ENCODE measurements around the gene HM13. TPM values are rescaled to one million over a fixed set of nuclear protein-coding genes. Genes with fewer than 3 reads are reported as not detected.

The HM13 gene
- total and polyA plus RNA-seq, 2 of the 13 experiments (the other 11 are each of a cell fraction or from before 2014, with no cell fraction given) = 118 to 243 TPM

DNA sequence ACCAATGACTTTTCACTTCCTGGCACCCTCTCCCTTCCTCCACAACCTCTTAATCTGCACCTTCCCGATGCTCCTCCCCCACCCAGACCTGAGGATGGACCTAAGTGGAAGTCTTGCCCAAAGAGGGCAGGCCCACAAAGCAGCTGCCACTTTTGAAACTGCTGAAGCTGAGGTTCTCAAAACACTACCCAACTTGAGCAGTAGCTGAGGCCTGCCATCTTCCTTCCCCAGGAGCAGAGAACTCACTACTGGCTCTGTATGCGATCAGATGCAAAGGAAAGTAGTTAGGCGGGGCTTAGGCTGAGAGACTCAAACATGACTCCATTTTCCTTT lies 1.5 kb downstream of the HM13 start:
- H3K27ac ChIP-seq (ENCODE audit: extremely low read length, insufficient read depth, low read length) = peak overlapping the region; percentile 75
- ATAC-seq (no peak), DNase-seq (ENCODE audit: low spot score) (no peak), FAIRE-seq (no peak)
- no peak overlapping the region for H2AFZ ChIP-seq (ENCODE audit: low read length)
- no peaks in the 10 kb centered on the region for H3K9me3 ChIP-seq (ENCODE audit: low read length)
- peak overlapping the region; percentile 95 for H3K4me2 ChIP-seq (ENCODE audit: low read depth, low read length)
- H3K36me3 ChIP-seq (replicated peaks in 1 of 2; ENCODE audit: control insufficient read depth in 1 of 2, insufficient read depth in 2 of 2, low read length in 2 of 2) = peaks cover 8 to 29% of the 10 kb centered on the region in 2 experiments; a peak in 4 of 5 replicates
- H3K4me1 ChIP-seq (ENCODE audit: insufficient read depth, low read length) = peaks cover 52% of the 10 kb centered on the region
- whole genome bisulfite sequencing (ENCODE audit: low lambda C conversion rate) = 71% methylated on average over 3 of the region's 3 CpGs
- peaks cover 34% of the 10 kb centered on the region for H4K20me1 ChIP-seq (ENCODE audit: insufficient read depth, low read length)
- peaks cover 56% of the 10 kb centered on the region for H3K79me2 ChIP-seq (ENCODE audit: insufficient read depth, low read length)
- H3K4me3 ChIP-seq (replicated peaks in 1 of 3; ENCODE audit: insufficient read depth in 1 of 3, low read depth in 2 of 3, low read length in 3 of 3) = peak overlapping the region; percentile 83 to 96 (median 92)
- ChIA-PET CTCF (ENCODE audit: low intra/inter-chr PET ratio, low total read pairs) (no interaction called here), POLR2A (interaction anchor here (0.9 kb wide), 1 partner anchor 32 kb away, joined by 3 read pairs; a partner anchor contains a TSS)
- H3K27me3 ChIP-seq (ENCODE audit: control insufficient read depth in 1 of 2, insufficient read depth in 2 of 2, low read length in 2 of 2) = no peaks in the 10 kb centered on the region; a peak in 1 of 5 replicates
- BruUV-seq (replicated peaks) = no TSS peak
- intact Hi-C loops (cut with micrococcal nuclease; ENCODE audit: unreplicated experiment) = loop anchor here (10.0 kb wide), 1 partner anchor 99 kb away; no protein-coding TSS in a partner anchor
- in situ Hi-C loops (cut with HindIII; ENCODE audit: extremely low pct_ligation_motif_present, low pct_unique_long_range_greater_than_20kb) = no loop called here
- peak overlapping the region; percentile 97 for H3K9ac ChIP-seq (ENCODE audit: insufficient read depth, low read depth, low read length)
- no peak for TF ChIP-seq TMF1 (CRISPR knock-in tag; IDR thresholded peaks at IDR 0.05; ENCODE audit: low read depth)
- TF ChIP-seq FOXP1 (IDR thresholded peaks at IDR 0.05) = no peak
- TF ChIP-seq FOXP1 (CRISPR knock-in tag; IDR thresholded peaks at IDR 0.05) = no peak
- TF ChIP-seq, protein P1, sequence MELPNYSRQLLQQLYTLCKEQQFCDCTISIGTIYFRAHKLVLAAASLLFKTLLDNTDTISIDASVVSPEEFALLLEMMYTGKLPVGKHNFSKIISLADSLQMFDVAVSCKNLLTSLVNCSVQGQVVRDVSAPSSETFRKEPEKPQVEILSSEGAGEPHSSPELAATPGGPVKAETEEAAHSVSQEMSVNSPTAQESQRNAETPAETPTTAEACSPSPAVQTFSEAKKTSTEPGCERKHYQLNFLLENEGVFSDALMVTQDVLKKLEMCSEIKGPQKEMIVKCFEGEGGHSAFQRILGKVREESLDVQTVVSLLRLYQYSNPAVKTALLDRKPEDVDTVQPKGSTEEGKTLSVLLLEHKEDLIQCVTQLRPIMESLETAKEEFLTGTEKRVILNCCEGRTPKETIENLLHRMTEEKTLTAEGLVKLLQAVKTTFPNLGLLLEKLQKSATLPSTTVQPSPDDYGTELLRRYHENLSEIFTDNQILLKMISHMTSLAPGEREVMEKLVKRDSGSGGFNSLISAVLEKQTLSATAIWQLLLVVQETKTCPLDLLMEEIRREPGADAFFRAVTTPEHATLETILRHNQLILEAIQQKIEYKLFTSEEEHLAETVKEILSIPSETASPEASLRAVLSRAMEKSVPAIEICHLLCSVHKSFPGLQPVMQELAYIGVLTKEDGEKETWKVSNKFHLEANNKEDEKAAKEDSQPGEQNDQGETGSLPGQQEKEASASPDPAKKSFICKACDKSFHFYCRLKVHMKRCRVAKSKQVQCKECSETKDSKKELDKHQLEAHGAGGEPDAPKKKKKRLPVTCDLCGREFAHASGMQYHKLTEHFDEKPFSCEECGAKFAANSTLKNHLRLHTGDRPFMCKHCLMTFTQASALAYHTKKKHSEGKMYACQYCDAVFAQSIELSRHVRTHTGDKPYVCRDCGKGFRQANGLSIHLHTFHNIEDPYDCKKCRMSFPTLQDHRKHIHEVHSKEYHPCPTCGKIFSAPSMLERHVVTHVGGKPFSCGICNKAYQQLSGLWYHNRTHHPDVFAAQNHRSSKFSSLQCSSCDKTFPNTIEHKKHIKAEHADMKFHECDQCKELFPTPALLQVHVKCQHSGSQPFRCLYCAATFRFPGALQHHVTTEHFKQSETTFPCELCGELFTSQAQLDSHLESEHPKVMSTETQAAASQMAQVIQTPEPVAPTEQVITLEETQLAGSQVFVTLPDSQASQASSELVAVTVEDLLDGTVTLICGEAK (IDR thresholded peaks at IDR 0.05) = no peak
- TF ChIP-seq, protein P1 (CRISPR knock-in tag; IDR thresholded peaks at IDR 0.05) = 0 out of 2 replicates have a peak, but pooled peaks have one; percentile 11
- TF ChIP-seq ZNF766 (CRISPR knock-in tag; IDR thresholded peaks at IDR 0.05; ENCODE audit: borderline replicate concordance) = no peak
- TF ChIP-seq ZNF776 (CRISPR knock-in tag; IDR thresholded peaks at IDR 0.05) = no peak
- no peak for TF ChIP-seq TBX3 (IDR thresholded peaks at IDR 0.05; ENCODE audit: borderline replicate concordance)
- no peak for TF ChIP-seq GZF1 (CRISPR knock-in tag; IDR thresholded peaks at IDR 0.05)
- no peak for TF ChIP-seq ZNF350 (CRISPR knock-in tag; IDR thresholded peaks at IDR 0.05; ENCODE audit: borderline replicate concordance, low read depth)
- TF ChIP-seq ETV6 (CRISPR knock-in tag; conservative IDR thresholded peaks at IDR 0.05) = 0 out of 2 replicates have a peak, but pooled peaks have one; percentile 38
- TF ChIP-seq CREB1 (IDR thresholded peaks at IDR 0.05) = no peak
- TF ChIP-seq CREB1 (CRISPR knock-in tag; IDR thresholded peaks at IDR 0.05) = no peak
- TF ChIP-seq ZMYM3 (CRISPR knock-in tag; IDR thresholded peaks at IDR 0.05) = no peak
- TF ChIP-seq ZNF17 (CRISPR knock-in tag; IDR thresholded peaks at IDR 0.05) = no peak
- no peak for TF ChIP-seq ZNF562 (CRISPR knock-in tag; IDR thresholded peaks at IDR 0.05; ENCODE audit: borderline replicate concordance)
- peak; percentile 7; the same call in 1 of the 2 replicates for TF ChIP-seq ZNF737 (CRISPR knock-in tag; IDR thresholded peaks at IDR 0.05; ENCODE audit: borderline replicate concordance)
- TF ChIP-seq SP1 (IDR thresholded peaks at IDR 0.05) = no peak
- TF ChIP-seq SP1 (CRISPR knock-in tag; IDR thresholded peaks at IDR 0.05) = no peak
- no peak for TF ChIP-seq ZNF382 (CRISPR knock-in tag; IDR thresholded peaks at IDR 0.05; ENCODE audit: borderline replicate concordance)

All from HepG2 (cell line).